Common myeloid progenitor, CD34-positive (primary cell): ENCODE data around the gene MAGI1.

ENCODE experiments used
- CTCF ChIA-PET: fragments of 350-600 bp; sonication (Branson Sonifier 250); formaldehyde crosslinking; loops from one replicate; lab custom pipeline; 2021; ENCODE audit warnings: antibody characterized with exemption; lab: Charles Lee
- POLR2A ChIA-PET: fragments of 350-600 bp; sonication (Branson Sonifier 250); formaldehyde crosslinking; loops from one replicate; lab custom pipeline; 2021; ENCODE audit warnings: antibody characterized with exemption; lab: Charles Lee
- DNase-seq, 3 donors: peaks; one replicate each; pipeline versions ENCODE4 v3.0.0 to v3.0.0-alpha.2; 2013
- H3K27ac ChIP-seq, 2 experiments: 1 replicate in 1 of 2; 2 replicates in 1 of 2; pipeline ENCODE4 v1.7.0; 2013; ENCODE audit warnings: inconsistent platforms in 2 of 2, low read length in 2 of 2, mild to moderate bottlenecking in 2 of 2, low read depth in 1 of 2, moderate library complexity in 1 of 2; ENCODE audit not compliant: severe bottlenecking in 2 of 2, insufficient read depth in 1 of 2, poor library complexity in 1 of 2
- H3K27me3 ChIP-seq, 5 experiments: replicated peaks in 2 of 5; 1 replicate in 3 of 5; 2 replicates in 2 of 5; pipeline versions ENCODE4 v1.6.1 to v1.7.0; 2013; ENCODE audit warnings: low read length in 4 of 5, mild to moderate bottlenecking in 2 of 5, moderate library complexity in 2 of 5, inconsistent platforms in 1 of 5; ENCODE audit not compliant: insufficient read depth in 5 of 5, control insufficient read depth in 4 of 5
- H3K36me3 ChIP-seq, 4 experiments: 1 replicate in 2 of 4; 2 replicates in 2 of 4; pipeline versions ENCODE4 v1.6.1 to v1.7.0; 2013; ENCODE audit warnings: low read length in 3 of 4, control low read depth in 1 of 4, mild to moderate bottlenecking in 1 of 4; ENCODE audit not compliant: control insufficient read depth in 4 of 4, insufficient read depth in 4 of 4
- H3K4me1 ChIP-seq, 4 experiments: 1 replicate in 3 of 4; 2 replicates in 1 of 4; pipeline versions ENCODE4 v1.6.1 to v1.7.1; 2013; ENCODE audit warnings: low read length in 3 of 4, mild to moderate bottlenecking in 3 of 4, control low read depth in 1 of 4, inconsistent platforms in 1 of 4, moderate library complexity in 1 of 4; ENCODE audit not compliant: control insufficient read depth in 4 of 4, insufficient read depth in 4 of 4; ENCODE audit errors: control extremely low read depth in 1 of 4
- H3K4me3 ChIP-seq, 7 experiments: 1 replicate in 4 of 7; 2 replicates in 3 of 7; pipeline versions ENCODE4 v1.5.1 to v1.7.0; 2013; ENCODE audit warnings: mild to moderate bottlenecking in 7 of 7, low read length in 6 of 7, moderate library complexity in 6 of 7, inconsistent platforms in 2 of 7, low read depth in 2 of 7, control low read depth in 1 of 7; ENCODE audit not compliant: insufficient read depth in 4 of 7, control insufficient read depth in 1 of 7; ENCODE audit errors: extremely low read depth in 1 of 7
- H3K9me3 ChIP-seq, 5 experiments: 1 replicate in 4 of 5; 2 replicates in 1 of 5; pipeline versions ENCODE4 v1.6.1 to v1.7.1; 2013; ENCODE audit warnings: low read length in 4 of 5, mild to moderate bottlenecking in 2 of 5, inconsistent platforms in 1 of 5, low read depth in 1 of 5, moderate library complexity in 1 of 5; ENCODE audit not compliant: control insufficient read depth in 4 of 5, insufficient read depth in 2 of 5; ENCODE audit errors: control extremely low read depth in 1 of 5
- WGBS: methylation state at CpG from one replicate; pipeline ENCODE4 v1.1.5; 2013; ENCODE audit not compliant: insufficient coverage; 5-methylcytosine and 5-hydroxymethylcytosine counted together

MAGI1 gene

GRCh38 chr3:65500398-65501306 lies 538.1 kb downstream of the MAGI1 start:
- DNase-seq: peak in 1 of 3 donors; percentile 0
- POLR2A ChIA-PET: no interaction called here
- CTCF ChIA-PET: interaction anchor here (0.8 kb wide), 1 partner anchor 52 kb away, joined by 3 read pairs; no protein-coding TSS in a partner anchor
- no peak overlapping the region for H3K4me3 ChIP-seq
- no peaks in the 10 kb centered on the region for H3K27me3 ChIP-seq
- no peaks in the 10 kb centered on the region for H3K9me3 ChIP-seq
- H3K36me3 ChIP-seq: no peaks in the 10 kb centered on the region
- no peaks in the 10 kb centered on the region for H3K4me1 ChIP-seq
- 90% methylated on average over 5 of the region's 6 CpGs for WGBS
- H3K27ac ChIP-seq: no peak overlapping the region

GRCh38 chr3:65497846-65498245 lies 540.9 kb downstream of the MAGI1 start:
- CTCF ChIA-PET: no interaction called here
- Histone ChIP-seq H3K36me3 (no peaks in the 10 kb centered on the region), H3K27me3 (no peaks in the 10 kb centered on the region), H3K4me3 (no peak overlapping the region), H3K27ac (no peak overlapping the region), H3K4me1 (no peaks in the 10 kb centered on the region), H3K9me3 (no peaks in the 10 kb centered on the region)
- DNase-seq: no peak
- POLR2A ChIA-PET: no interaction called here
- WGBS: 91% methylated on average over 4 of the region's 8 CpGs

- Histone ChIP-seq H3K9me3 (no peaks in the 10 kb centered on the region), H3K4me1 (no peaks in the 10 kb centered on the region), H3K36me3 (no peaks in the 10 kb centered on the region), H3K27me3 (no peaks in the 10 kb centered on the region), H3K4me3 (no peak overlapping the region), H3K27ac (no peak overlapping the region)
- 100% methylated on average over 1 of the region's 2 CpGs for WGBS
- ChIA-PET CTCF (no interaction called here), POLR2A (no interaction called here)
- no peak for DNase-seq
Observed at GRCh38 chr3:65497236-65497635, 541.5 kb downstream of the MAGI1 start.

- no peak overlapping the region for H3K4me3 ChIP-seq
- no peaks in the 10 kb centered on the region for H3K36me3 ChIP-seq
- H3K4me1 ChIP-seq: no peaks in the 10 kb centered on the region
- no peak for DNase-seq
- no peaks in the 10 kb centered on the region for H3K27me3 ChIP-seq
- no peaks in the 10 kb centered on the region for H3K9me3 ChIP-seq
- CTCF ChIA-PET: interaction anchor here (1.2 kb wide), 1 partner anchor 11 kb away, joined by 3 read pairs; no protein-coding TSS in a partner anchor
- 95% methylated on average over 6 of the region's 7 CpGs for WGBS
- no peak overlapping the region for H3K27ac ChIP-seq
- POLR2A ChIA-PET: no interaction called here
Observed at GRCh38 chr3:65493938-65494337, 544.8 kb downstream of the MAGI1 start.

GRCh38 chr3:65493371-65493882 lies 545.3 kb downstream of the MAGI1 start:
- no peaks in the 10 kb centered on the region for H3K9me3 ChIP-seq
- no peaks in the 10 kb centered on the region for H3K4me1 ChIP-seq
- ChIA-PET POLR2A (no interaction called here), CTCF (no interaction called here)
- DNase-seq: no peak
- H3K4me3 ChIP-seq: no peak overlapping the region
- no peaks in the 10 kb centered on the region for H3K27me3 ChIP-seq
- H3K27ac ChIP-seq: no peak overlapping the region
- no peaks in the 10 kb centered on the region for H3K36me3 ChIP-seq
- 90% methylated on average over 7 of the region's 8 CpGs for WGBS

GRCh38 chr3:65492249-65492648 lies 546.5 kb downstream of the MAGI1 start:
- Histone ChIP-seq H3K27ac (no peak overlapping the region), H3K9me3 (no peaks in the 10 kb centered on the region), H3K4me1 (no peaks in the 10 kb centered on the region), H3K4me3 (no peak overlapping the region), H3K36me3 (no peaks in the 10 kb centered on the region), H3K27me3 (no peaks in the 10 kb centered on the region)
- ChIA-PET POLR2A (no interaction called here), CTCF (no interaction called here)
- no peak for DNase-seq
- WGBS: no CpG with 5 or more reads among the region's 2 CpGs

GRCh38 chr3:65490114-65490513 lies 548.6 kb downstream of the MAGI1 start:
- no peak overlapping the region for H3K27ac ChIP-seq
- no peaks in the 10 kb centered on the region for H3K27me3 ChIP-seq
- WGBS: 100% methylated on average over 2 of the region's 3 CpGs
- H3K4me3 ChIP-seq: no peak overlapping the region
- POLR2A ChIA-PET: no interaction called here
- no peaks in the 10 kb centered on the region for H3K9me3 ChIP-seq
- H3K4me1 ChIP-seq: no peaks in the 10 kb centered on the region
- CTCF ChIA-PET: no interaction called here
- H3K36me3 ChIP-seq: no peaks in the 10 kb centered on the region
- no peak for DNase-seq
